Esophagus muscularis mucosa (tissue), 4 donors: ENCODE data around the gene RPS6KB1. TPM values are rescaled to one million over a fixed set of nuclear protein-coding genes. Genes with fewer than 3 reads are reported as not detected.
A peak's percentile ranks its signal among the peaks of the same experiment; 100 is the strongest.

ENCODE experiments used
- DNase-seq: peaks from one replicate; pipeline ENCODE4 v3.0.0-alpha.2; 2017; ENCODE audit errors: extremely low spot score
- H3K27ac ChIP-seq, 4 donors: fragments of 200-600 bp; sonication (generic); replicated peaks in 1 of 4; 1 replicate in 3 of 4; 2 replicates in 1 of 4; pipeline ENCODE4 v1.5.1; 2016 to 2019; ENCODE audit warnings: mild to moderate bottlenecking in 1 of 4
- H3K27me3 ChIP-seq, 4 donors: fragments of 200-600 bp; sonication (generic); one replicate each; pipeline versions ENCODE4 v1.5.1 to v1.6.0; 2016 to 2019
- H3K36me3 ChIP-seq, 4 donors: fragments of 200-600 bp; sonication (generic); one replicate each; pipeline ENCODE4 v1.5.1; 2016 to 2019
- H3K4me1 ChIP-seq, 4 donors: fragments of 200-600 bp; sonication (generic); one replicate each; pipeline ENCODE4 v1.5.1; 2016 to 2019
- H3K4me3 ChIP-seq, 4 donors: fragments of 200-600 bp; sonication (generic); 1 replicate in 2 of 4; 2 replicates in 2 of 4; pipeline ENCODE4 v1.5.1; 2016 to 2019; ENCODE audit warnings: mild to moderate bottlenecking in 4 of 4, moderate library complexity in 1 of 4
- H3K9me3 ChIP-seq, 4 donors: fragments of 200-600 bp; sonication (generic); 1 replicate in 3 of 4; 2 replicates in 1 of 4; pipeline ENCODE4 v1.5.1; 2016 to 2019
- CTCF ChIP-seq, 3 experiments: fragments of 200-600 bp in 2 of 3; fragments of 450-650 bp in 1 of 3; sonication (generic) in 2 of 3; IDR thresholded peaks; one replicate each; pipeline ENCODE4 v1.5.1; 2017 to 2019; ENCODE audit warnings: antibody characterized with exemption in 3 of 3, mild to moderate bottlenecking in 2 of 3, moderate library complexity in 1 of 3
- EP300 ChIP-seq: sonication (generic); formaldehyde crosslinking; IDR thresholded peaks from one replicate; pipeline ENCODE4 v1.6.1; 2017; ENCODE audit warnings: antibody characterized with exemption
- POLR2A ChIP-seq: fragments of 450-650 bp; IDR thresholded peaks from one replicate; pipeline ENCODE4 v1.6.1; 2017; ENCODE audit warnings: antibody characterized with exemption, moderate library complexity, mild to moderate bottlenecking, low read depth
- POLR2AphosphoS5 ChIP-seq, 2 donors: sonication (generic); formaldehyde crosslinking; IDR thresholded peaks; one replicate each; pipeline ENCODE4 v1.6.1; 2017; ENCODE audit warnings: antibody characterized with exemption in 2 of 2
- WGBS: methylation state at CpG from one replicate; pipeline ENCODE4 v1.1.5; 2018; 5-methylcytosine and 5-hydroxymethylcytosine counted together
- intact Hi-C: fragments of 100-400 bp; cut with DNase I; formaldehyde crosslinking; loops from one replicate; pipeline ENCODE4 v1.15.1; 2023
- total RNA-seq, 4 donors: library from RNA; depleted of rRNA; stranded (reverse); fragments of >200 nt; gene quantifications; one replicate each; pipeline versions ENCODE4 v1.1.0 to v1.2.1, GENCODE V29; 2016

Gene RPS6KB1
- total RNA-seq, 4 donors from 2014 or later = 26.6 to 45.2 (median 33.4) TPM

- Histone ChIP-seq H3K4me3 (no peak overlapping the region), H3K9me3 (no peaks in the 10 kb centered on the region), H3K27me3 (no peaks in the 10 kb centered on the region), H3K4me1 (peaks cover 0 to 13% (median 5%) of the 10 kb centered on the region in 4 donors), H3K36me3 (peaks cover 0 to 33% (median 26%) of the 10 kb centered on the region in 4 donors), H3K27ac (no peak overlapping the region)
- TF ChIP-seq POLR2A = no peak
- TF ChIP-seq EP300 = no peak
- no peak for TF ChIP-seq CTCF (IDR thresholded peaks at IDR 0.05)
- no peak for TF ChIP-seq POLR2AphosphoS5 (IDR thresholded peaks at IDR 0.05)
- DNase-seq = no peak
- WGBS = 85% methylated on average over 3 of the region's 3 CpGs
- intact Hi-C loops = no loop called here
Observed at GRCh38 chr17:59858932-59859331, 34.0 kb upstream of the RPS6KB1 start.

- H3K4me3 ChIP-seq = no peak overlapping the region
- WGBS = 79% methylated on average over 2 of the region's 2 CpGs
- DNase-seq = no peak
Observed at GRCh38 chr17:59859444-59860025, 33.4 kb upstream of the RPS6KB1 start.

DNA sequence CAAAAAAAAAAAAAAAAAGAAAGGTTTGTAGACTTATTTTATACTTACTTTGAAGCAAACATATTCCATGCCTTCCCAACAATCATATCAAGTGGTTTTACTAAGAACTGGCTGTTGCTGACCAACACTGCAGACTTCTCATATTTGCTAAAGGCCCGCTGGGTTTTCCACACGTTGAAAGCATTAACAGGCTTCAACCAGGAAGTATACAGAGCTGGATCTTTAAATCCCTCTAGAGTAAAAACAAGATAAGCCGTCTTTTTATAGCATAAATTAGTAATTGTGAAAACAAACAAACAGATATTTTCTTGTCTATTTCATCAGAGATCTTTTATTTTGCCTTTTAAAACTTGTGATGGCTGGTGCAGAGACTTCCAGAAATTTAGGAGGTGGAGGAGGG, 29.3 kb upstream of the RPS6KB1 start:
- 73% methylated on average over 3 of the region's 3 CpGs for WGBS
- no peak overlapping the region for H3K4me3 ChIP-seq
- H3K9me3 ChIP-seq = no peaks in the 10 kb centered on the region
- peaks cover 0 to 7% (median 0%) of the 10 kb centered on the region in 4 donors for H3K4me1 ChIP-seq
- H3K27ac ChIP-seq = no peak overlapping the region
- H3K36me3 ChIP-seq = peaks cover 3 to 66% (median 32%) of the 10 kb centered on the region in 4 donors
- no peaks in the 10 kb centered on the region for H3K27me3 ChIP-seq
- TF ChIP-seq POLR2AphosphoS5 (IDR thresholded peaks at IDR 0.05) (no peak), EP300 (no peak), POLR2A (no peak), CTCF (IDR thresholded peaks at IDR 0.05) (no peak)
- intact Hi-C loops = no loop called here
- no peak for DNase-seq

More at GRCh38 chr17:59859444-59860025, 33.4 kb upstream of the RPS6KB1 start:
- TF ChIP-seq CTCF (IDR thresholded peaks at IDR 0.05) (peak; percentile 61 to 65 (median 61)), POLR2AphosphoS5 (IDR thresholded peaks at IDR 0.05) (no peak), POLR2A (no peak), EP300 (no peak)
- Histone ChIP-seq H3K27me3 (no peaks in the 10 kb centered on the region), H3K9me3 (no peaks in the 10 kb centered on the region), H3K27ac (no peak overlapping the region), H3K36me3 (peaks cover 3 to 37% (median 27%) of the 10 kb centered on the region in 4 donors), H3K4me1 (peaks cover 0 to 8% (median 5%) of the 10 kb centered on the region in 4 donors)
- intact Hi-C loops = no loop called here

DNA sequence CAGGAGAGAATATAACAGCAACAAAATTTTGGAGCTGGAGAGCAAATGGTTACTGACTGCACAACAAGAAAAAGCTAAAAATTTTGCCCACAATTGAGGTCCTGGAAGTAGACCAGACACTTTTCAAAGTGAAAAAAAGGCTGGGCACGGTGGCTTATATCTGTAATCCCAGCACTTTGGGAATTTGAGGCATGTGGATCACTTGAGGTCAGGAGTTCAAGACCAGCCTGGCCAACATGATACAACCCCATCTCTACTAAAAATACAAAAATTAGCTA, 23.0 kb upstream of the RPS6KB1 start:
- Histone ChIP-seq H3K4me1 (no peaks in the 10 kb centered on the region), H3K27ac (no peak overlapping the region), H3K4me3 (no peak overlapping the region), H3K36me3 (peaks cover 9 to 65% (median 25%) of the 10 kb centered on the region in 4 donors), H3K9me3 (no peaks in the 10 kb centered on the region), H3K27me3 (no peaks in the 10 kb centered on the region)
- no peak for DNase-seq
- TF ChIP-seq EP300 = no peak
- no peak for TF ChIP-seq POLR2AphosphoS5 (IDR thresholded peaks at IDR 0.05)
- no peak for TF ChIP-seq CTCF (IDR thresholded peaks at IDR 0.05)
- WGBS = 54% methylated on average over 1 of the region's 1 CpG
- intact Hi-C loops = no loop called here

DNA sequence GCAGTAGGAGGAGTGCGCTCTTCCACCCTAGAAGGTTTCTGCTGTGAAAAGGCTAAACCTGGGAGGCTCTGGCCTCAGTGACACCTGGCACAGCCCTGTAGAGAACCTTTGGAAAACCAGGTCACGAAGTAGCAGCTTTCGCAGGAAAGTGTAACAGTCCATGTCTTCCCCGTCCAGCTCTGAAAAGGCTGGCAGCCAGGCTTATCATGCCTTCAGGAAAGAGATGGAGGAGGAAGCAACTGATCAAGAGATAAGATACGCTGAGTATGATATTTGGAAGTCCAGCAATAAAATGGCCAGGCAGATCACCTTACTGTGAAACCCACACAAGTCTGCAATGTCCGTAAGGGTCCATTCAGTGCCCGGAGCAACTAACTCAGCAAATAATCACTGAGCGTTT, 22.4 kb upstream of the RPS6KB1 start:
- no peak for DNase-seq
- peaks cover 9 to 64% (median 29%) of the 10 kb centered on the region in 4 donors for H3K36me3 ChIP-seq
- H3K9me3 ChIP-seq = no peaks in the 10 kb centered on the region
- no peak overlapping the region for H3K27ac ChIP-seq
- H3K27me3 ChIP-seq = no peaks in the 10 kb centered on the region
- WGBS = 93% methylated on average over 8 of the region's 8 CpGs
- intact Hi-C loops = no loop called here
- H3K4me3 ChIP-seq = no peak overlapping the region
- TF ChIP-seq POLR2A (no peak), CTCF (IDR thresholded peaks at IDR 0.05) (no peak), EP300 (no peak), POLR2AphosphoS5 (IDR thresholded peaks at IDR 0.05) (no peak)
- no peaks in the 10 kb centered on the region for H3K4me1 ChIP-seq
